Liver (tissue), 2 donors: Measurements from ENCODE around the gene ACTR1A.
A peak's percentile ranks its signal among the peaks of the same experiment; 100 is the strongest.

Experiments used
- CTCF ChIP-seq: fragments of 150-350 bp; IDR thresholded peaks from 2 replicates; pipeline ENCODE4 v1.5.1; 2017; ENCODE audit warnings: improper control_type of control experiment, low read depth, low read length; ENCODE audit not compliant: missing input control
- REST ChIP-seq: IDR thresholded peaks from 2 replicates; pipeline ENCODE4 v1.6.1; 2016; ENCODE audit warnings: antibody characterized with exemption, mild to moderate bottlenecking
- donor health status: healthy.

- no peak for TF ChIP-seq CTCF
- TF ChIP-seq REST: peak; percentile 10
Measured at GRCh38 chr10:102504976-102505300, 2.4 kb upstream of the ACTR1A start.
